ENCODE data around the gene CFAP46.
"Not testable (repeated sequence)": the region's sequence is repeated elsewhere in the genome, so short reads cannot be mapped to it uniquely, and the experiment has no call there.

The CFAP46 gene

GRCh38 chr10:132925614-132926013, 16.8 kb downstream of the CFAP46 start:
- peaks cover 0 to 1% of the 10 kb centered on the region in 2 donors for H3K36me3 ChIP-seq (replicated peaks in 1 of 2; ENCODE audit: control insufficient read depth in 2 of 2, insufficient read depth in 2 of 2, low read length in 2 of 2)
- H3K4me1 ChIP-seq (ENCODE audit: control insufficient read depth in 2 of 2, insufficient read depth in 1 of 2, low read depth in 1 of 2, low read length in 2 of 2), result no peaks in the 10 kb centered on the region
- H2BK120ac ChIP-seq (ENCODE audit: low read depth, low read length), result no peak overlapping the region
- H3K79me1 ChIP-seq (ENCODE audit: low read depth, low read length), result no peaks in the 10 kb centered on the region
- no peak overlapping the region for H2AFZ ChIP-seq (ENCODE audit: low read length)
- no peak overlapping the region for H3K4me3 ChIP-seq (ENCODE audit: low read length in 2 of 2)
- WGBS, 2 donors (ENCODE audit: extremely low coverage in 2 of 2, insufficient read length in 2 of 2, insufficient replicate concordance in 1 of 2), result no CpG with 5 or more reads among the region's 22 CpGs
- H3K4me2 ChIP-seq (ENCODE audit: insufficient read depth, low read length, poor library complexity, severe bottlenecking), result no peak overlapping the region
- H2AK5ac ChIP-seq (ENCODE audit: low read depth, low read length), result peak overlapping the region; percentile 46
- H3K9ac ChIP-seq (ENCODE audit: low read depth, low read length, poor library complexity), result no peak overlapping the region
- no peaks in the 10 kb centered on the region for H3K9me3 ChIP-seq (replicated peaks in 1 of 2; ENCODE audit: control insufficient read depth in 2 of 2, insufficient read depth in 1 of 2, low read depth in 1 of 2, low read length in 2 of 2)
- peak overlapping the region; percentile 35 for H3K18ac ChIP-seq (ENCODE audit: low read length)
- no peak for DNase-seq (ENCODE audit: low spot score)
- peak overlapping the region; percentile 55 for H3K23ac ChIP-seq (ENCODE audit: low read depth, low read length, poor library complexity)
- H2BK15ac ChIP-seq (ENCODE audit: low read length), result no peak overlapping the region
- H3K14ac ChIP-seq (ENCODE audit: low read length), result peak overlapping the region; percentile 56
- H2BK12ac ChIP-seq (ENCODE audit: low read length), result no peak overlapping the region
- no peak overlapping the region for H3K27ac ChIP-seq (replicated peaks; ENCODE audit: low read length)
- no peak overlapping the region for H4K8ac ChIP-seq (ENCODE audit: low read depth, low read length)
- no peak overlapping the region for H4K91ac ChIP-seq (ENCODE audit: low read depth, low read length, poor library complexity)
- peak overlapping the region; percentile 13 for H2BK5ac ChIP-seq (ENCODE audit: low read length)
- no peaks in the 10 kb centered on the region for H3K27me3 ChIP-seq (ENCODE audit: control insufficient read depth in 3 of 3, insufficient read depth in 3 of 3, low read depth in 1 of 3, low read length in 3 of 3)
- H3K4ac ChIP-seq (ENCODE audit: low read length), result no peak overlapping the region

- H3K9ac ChIP-seq (ENCODE audit: low read depth, low read length, poor library complexity), result no peak overlapping the region
- H2BK120ac ChIP-seq (ENCODE audit: low read depth, low read length), result no peak overlapping the region
- H3K23ac ChIP-seq (ENCODE audit: low read depth, low read length, poor library complexity), result no peak overlapping the region
- H3K4me2 ChIP-seq (ENCODE audit: insufficient read depth, low read length, poor library complexity, severe bottlenecking), result no peak overlapping the region
- H3K9me3 ChIP-seq (replicated peaks in 1 of 2; ENCODE audit: control insufficient read depth in 2 of 2, insufficient read depth in 1 of 2, low read depth in 1 of 2, low read length in 2 of 2), result no peaks in the 10 kb centered on the region
- WGBS, 2 donors (ENCODE audit: extremely low coverage in 2 of 2, insufficient read length in 2 of 2, insufficient replicate concordance in 1 of 2), result no CpG with 5 or more reads among the region's 24 CpGs
- no peak overlapping the region for H3K4ac ChIP-seq (ENCODE audit: low read length)
- peaks cover 0 to 1% of the 10 kb centered on the region in 2 donors for H3K36me3 ChIP-seq (replicated peaks in 1 of 2; ENCODE audit: control insufficient read depth in 2 of 2, insufficient read depth in 2 of 2, low read length in 2 of 2)
- no peak overlapping the region for H2BK5ac ChIP-seq (ENCODE audit: low read length)
- H3K27me3 ChIP-seq (ENCODE audit: control insufficient read depth in 3 of 3, insufficient read depth in 3 of 3, low read depth in 1 of 3, low read length in 3 of 3), result no peaks in the 10 kb centered on the region
- H4K8ac ChIP-seq (ENCODE audit: low read depth, low read length), result no peak overlapping the region
- H2BK12ac ChIP-seq (ENCODE audit: low read length), result peak overlapping the region; percentile 22
- peak overlapping the region; percentile 56 for H3K14ac ChIP-seq (ENCODE audit: low read length)
- H2AFZ ChIP-seq (ENCODE audit: low read length), result no peak overlapping the region
- H2BK15ac ChIP-seq (ENCODE audit: low read length), result no peak overlapping the region
- H3K4me1 ChIP-seq (ENCODE audit: control insufficient read depth in 2 of 2, insufficient read depth in 1 of 2, low read depth in 1 of 2, low read length in 2 of 2), result no peaks in the 10 kb centered on the region
- no peaks in the 10 kb centered on the region for H3K79me1 ChIP-seq (ENCODE audit: low read depth, low read length)
- H3K27ac ChIP-seq (replicated peaks; ENCODE audit: low read length), result no peak overlapping the region
- no peak overlapping the region for H4K91ac ChIP-seq (ENCODE audit: low read depth, low read length, poor library complexity)
- peak overlapping the region; percentile 57 for H3K18ac ChIP-seq (ENCODE audit: low read length)
- H3K4me3 ChIP-seq (ENCODE audit: low read length in 2 of 2), result peak overlapping the region in 1 of 2 donors; percentile 18
- peak overlapping the region; percentile 46 for H2AK5ac ChIP-seq (ENCODE audit: low read depth, low read length)
- no peak for DNase-seq (ENCODE audit: low spot score)
Measured at GRCh38 chr10:132925071-132925561, 17.3 kb downstream of the CFAP46 start.

DNA sequence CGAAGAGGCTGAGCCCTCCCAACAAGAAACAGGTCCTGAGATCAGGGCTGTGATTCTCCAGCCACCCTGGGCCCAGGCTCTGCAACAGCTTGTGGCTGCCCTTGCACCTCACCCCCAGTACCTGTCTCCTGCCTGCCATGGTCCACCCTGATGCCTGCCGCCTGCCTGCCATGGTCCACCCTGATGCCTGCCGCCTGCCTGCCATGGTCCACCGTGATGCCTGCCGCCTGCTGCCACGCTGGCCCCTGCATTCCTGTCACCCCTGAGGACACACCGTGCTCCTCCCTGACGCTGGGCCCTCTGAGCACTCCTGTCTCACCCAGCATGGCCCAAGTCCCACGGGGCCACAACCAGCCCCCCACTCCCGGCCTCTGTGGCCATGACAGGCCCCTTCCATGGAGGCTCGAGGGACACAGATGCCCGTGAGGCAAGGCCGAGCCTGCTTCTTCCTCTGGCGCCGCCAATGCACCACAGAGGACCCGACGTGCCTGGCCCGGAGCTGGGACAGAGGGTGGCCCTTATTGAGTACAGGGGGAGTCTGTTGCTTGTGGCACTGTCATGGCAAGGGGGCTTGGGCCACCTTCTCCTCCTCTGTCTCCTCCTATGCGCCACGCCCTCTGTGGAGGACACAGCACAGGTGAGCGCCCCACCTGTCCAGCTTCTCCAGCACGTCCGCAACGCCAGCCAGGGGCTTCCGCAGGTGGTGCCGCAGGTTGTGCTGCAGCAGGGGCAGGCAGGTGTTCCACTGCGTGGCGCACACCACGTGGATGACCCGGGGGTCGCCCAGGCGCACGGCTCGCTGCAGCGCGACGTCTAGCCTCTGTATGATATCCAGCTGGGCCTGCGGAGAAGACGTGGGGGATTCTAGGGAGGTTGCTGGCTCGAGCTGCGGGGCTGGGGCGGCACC, 18.1 kb downstream of the CFAP46 start:
- H4K91ac ChIP-seq (ENCODE audit: low read depth, low read length, poor library complexity), result no peak overlapping the region
- no peak overlapping the region for H2BK15ac ChIP-seq (ENCODE audit: low read length)
- no peak overlapping the region for H2BK120ac ChIP-seq (ENCODE audit: low read depth, low read length)

GRCh38 chr10:132923384-132923783, 19.0 kb downstream of the CFAP46 start:
- not testable (repeated sequence) for H2BK15ac ChIP-seq (ENCODE audit: low read length); H3K9ac ChIP-seq (ENCODE audit: low read depth, low read length, poor library complexity); H3K4me1 ChIP-seq (ENCODE audit: control insufficient read depth in 2 of 2, insufficient read depth in 1 of 2, low read depth in 1 of 2, low read length in 2 of 2); H2BK12ac ChIP-seq (ENCODE audit: low read length); H3K79me1 ChIP-seq (ENCODE audit: low read depth, low read length); H2AFZ ChIP-seq (ENCODE audit: low read length); H4K8ac ChIP-seq (ENCODE audit: low read depth, low read length); H3K36me3 ChIP-seq (replicated peaks in 1 of 2; ENCODE audit: control insufficient read depth in 2 of 2, insufficient read depth in 2 of 2, low read length in 2 of 2); H2BK5ac ChIP-seq (ENCODE audit: low read length); H3K4me2 ChIP-seq (ENCODE audit: insufficient read depth, low read length, poor library complexity, severe bottlenecking); H3K4me3 ChIP-seq (ENCODE audit: low read length in 2 of 2); H3K23ac ChIP-seq (ENCODE audit: low read depth, low read length, poor library complexity); H3K27ac ChIP-seq (replicated peaks; ENCODE audit: low read length); H3K27me3 ChIP-seq (ENCODE audit: control insufficient read depth in 3 of 3, insufficient read depth in 3 of 3, low read depth in 1 of 3, low read length in 3 of 3); H3K18ac ChIP-seq (ENCODE audit: low read length); H3K9me3 ChIP-seq (replicated peaks in 1 of 2; ENCODE audit: control insufficient read depth in 2 of 2, insufficient read depth in 1 of 2, low read depth in 1 of 2, low read length in 2 of 2); H2AK5ac ChIP-seq (ENCODE audit: low read depth, low read length); DNase-seq (ENCODE audit: low spot score); H2BK120ac ChIP-seq (ENCODE audit: low read depth, low read length); H3K4ac ChIP-seq (ENCODE audit: low read length); H3K14ac ChIP-seq (ENCODE audit: low read length)
- no CpG with 5 or more reads among the region's 7 CpGs for WGBS, 2 donors (ENCODE audit: extremely low coverage in 2 of 2, insufficient read length in 2 of 2, insufficient replicate concordance in 1 of 2)
- peak overlapping the region; percentile 24 for H4K91ac ChIP-seq (ENCODE audit: low read depth, low read length, poor library complexity)

More for the DNA sequence above, 18.1 kb downstream of the CFAP46 start:
- H3K9me3 ChIP-seq (replicated peaks in 1 of 2; ENCODE audit: control insufficient read depth in 2 of 2, insufficient read depth in 1 of 2, low read depth in 1 of 2, low read length in 2 of 2), result no peaks in the 10 kb centered on the region
- H3K79me1 ChIP-seq (ENCODE audit: low read depth, low read length), result no peaks in the 10 kb centered on the region
- H3K4me1 ChIP-seq (ENCODE audit: control insufficient read depth in 2 of 2, insufficient read depth in 1 of 2, low read depth in 1 of 2, low read length in 2 of 2), result no peaks in the 10 kb centered on the region
- no peak overlapping the region for H2BK12ac ChIP-seq (ENCODE audit: low read length)
- peak overlapping the region; percentile 43 for H3K23ac ChIP-seq (ENCODE audit: low read depth, low read length, poor library complexity)
- H3K4me2 ChIP-seq (ENCODE audit: insufficient read depth, low read length, poor library complexity, severe bottlenecking), result no peak overlapping the region
- no peak overlapping the region for H2AFZ ChIP-seq (ENCODE audit: low read length)
- H4K8ac ChIP-seq (ENCODE audit: low read depth, low read length), result no peak overlapping the region
- DNase-seq (ENCODE audit: low spot score), result no peak
- no peak overlapping the region for H2BK5ac ChIP-seq (ENCODE audit: low read length)
- no peaks in the 10 kb centered on the region for H3K36me3 ChIP-seq (replicated peaks in 1 of 2; ENCODE audit: control insufficient read depth in 2 of 2, insufficient read depth in 2 of 2, low read length in 2 of 2)
- H3K4me3 ChIP-seq (ENCODE audit: low read length in 2 of 2), result no peak overlapping the region
- peak overlapping the region; percentile 81 for H2AK5ac ChIP-seq (ENCODE audit: low read depth, low read length)
- no peak overlapping the region for H3K27ac ChIP-seq (replicated peaks; ENCODE audit: low read length)
- peak overlapping the region; percentile 56 for H3K14ac ChIP-seq (ENCODE audit: low read length)
- peak overlapping the region; percentile 48 for H3K18ac ChIP-seq (ENCODE audit: low read length)
- H3K9ac ChIP-seq (ENCODE audit: low read depth, low read length, poor library complexity), result peak overlapping the region; percentile 63
- no peaks in the 10 kb centered on the region for H3K27me3 ChIP-seq (ENCODE audit: control insufficient read depth in 3 of 3, insufficient read depth in 3 of 3, low read depth in 1 of 3, low read length in 3 of 3)
- no peak overlapping the region for H3K4ac ChIP-seq (ENCODE audit: low read length)
- WGBS, 2 donors (ENCODE audit: extremely low coverage in 2 of 2, insufficient read length in 2 of 2, insufficient replicate concordance in 1 of 2), result no CpG with 5 or more reads among the region's 42 CpGs

All from neuronal stem cell (in vitro differentiated cells).